Esophagus squamous epithelium (tissue), 4 donors: ENCODE results near the gene METTL24.

Experiments used
- POLR2A ChIP-seq, 4 donors: fragments of 450-650 bp; IDR thresholded peaks; one replicate each; pipeline ENCODE4 v1.6.1; 2017; ENCODE audit warnings: antibody characterized with exemption in 4 of 4, mild to moderate bottlenecking in 4 of 4, moderate library complexity in 3 of 4
- TF ChIP-seq, protein P1 (sequence below), 6 experiments: fragments of 450-650 bp in 4 of 6; fragments of 200-600 bp in 2 of 6; sonication (generic) in 2 of 6; IDR thresholded peaks; one replicate each; pipeline ENCODE4 v1.5.1; 2016 to 2019; ENCODE audit warnings: antibody characterized with exemption in 6 of 6, mild to moderate bottlenecking in 4 of 6, moderate library complexity in 4 of 6

DNA sequence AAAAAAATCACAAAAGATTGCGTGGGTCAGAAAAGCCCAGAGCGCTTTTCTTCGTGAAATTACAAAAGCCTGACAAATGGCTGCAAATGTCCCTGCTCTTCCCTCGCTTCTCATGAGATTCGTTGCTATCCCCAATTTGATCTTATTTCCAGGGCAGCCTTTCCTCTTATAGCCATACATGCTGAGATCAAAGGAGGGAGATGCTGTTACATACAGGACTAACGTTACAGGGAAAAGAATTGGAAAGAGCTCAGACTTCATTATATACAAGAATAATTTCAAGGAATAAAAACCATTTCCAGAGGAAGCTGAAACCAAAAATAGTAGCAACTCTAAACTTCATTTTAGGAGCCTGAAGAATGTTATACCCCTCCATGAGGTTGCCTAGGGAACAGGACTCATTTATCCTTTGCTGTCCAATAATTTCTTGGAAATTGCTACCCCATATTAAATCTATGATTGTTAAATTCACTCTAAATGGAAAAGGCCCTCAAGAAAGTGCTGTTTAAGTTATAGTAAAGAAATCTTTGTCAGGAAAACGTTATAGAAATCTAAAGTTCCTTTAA is 81.0 kb downstream of the METTL24 start:
- TF ChIP-seq, protein P1, sequence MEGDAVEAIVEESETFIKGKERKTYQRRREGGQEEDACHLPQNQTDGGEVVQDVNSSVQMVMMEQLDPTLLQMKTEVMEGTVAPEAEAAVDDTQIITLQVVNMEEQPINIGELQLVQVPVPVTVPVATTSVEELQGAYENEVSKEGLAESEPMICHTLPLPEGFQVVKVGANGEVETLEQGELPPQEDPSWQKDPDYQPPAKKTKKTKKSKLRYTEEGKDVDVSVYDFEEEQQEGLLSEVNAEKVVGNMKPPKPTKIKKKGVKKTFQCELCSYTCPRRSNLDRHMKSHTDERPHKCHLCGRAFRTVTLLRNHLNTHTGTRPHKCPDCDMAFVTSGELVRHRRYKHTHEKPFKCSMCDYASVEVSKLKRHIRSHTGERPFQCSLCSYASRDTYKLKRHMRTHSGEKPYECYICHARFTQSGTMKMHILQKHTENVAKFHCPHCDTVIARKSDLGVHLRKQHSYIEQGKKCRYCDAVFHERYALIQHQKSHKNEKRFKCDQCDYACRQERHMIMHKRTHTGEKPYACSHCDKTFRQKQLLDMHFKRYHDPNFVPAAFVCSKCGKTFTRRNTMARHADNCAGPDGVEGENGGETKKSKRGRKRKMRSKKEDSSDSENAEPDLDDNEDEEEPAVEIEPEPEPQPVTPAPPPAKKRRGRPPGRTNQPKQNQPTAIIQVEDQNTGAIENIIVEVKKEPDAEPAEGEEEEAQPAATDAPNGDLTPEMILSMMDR (IDR thresholded peaks at IDR 0.05), result no peak
- TF ChIP-seq POLR2A (IDR thresholded peaks at IDR 0.05), result no peak
